D341Med (cell line): ENCODE measurements around the gene FGF1.

Source experiments
- DNase-seq: peaks from one replicate; pipeline ENCODE4 v3.0.0; 2012; ENCODE audit warnings: low spot score

FGF1 gene

GRCh38 chr5:142642427-142642826 is 43.5 kb downstream of the FGF1 start:
- DNase-seq, result no peak

GRCh38 chr5:142641711-142642110 is 44.2 kb downstream of the FGF1 start:
- no peak for DNase-seq

GRCh38 chr5:142640316-142641005 is 45.4 kb downstream of the FGF1 start:
- no peak for DNase-seq

- no peak for DNase-seq
Measured at GRCh38 chr5:142639455-142639854, 46.4 kb downstream of the FGF1 start.

- DNase-seq, result no peak
Measured at GRCh38 chr5:142637871-142638270, 48.0 kb downstream of the FGF1 start.

DNA sequence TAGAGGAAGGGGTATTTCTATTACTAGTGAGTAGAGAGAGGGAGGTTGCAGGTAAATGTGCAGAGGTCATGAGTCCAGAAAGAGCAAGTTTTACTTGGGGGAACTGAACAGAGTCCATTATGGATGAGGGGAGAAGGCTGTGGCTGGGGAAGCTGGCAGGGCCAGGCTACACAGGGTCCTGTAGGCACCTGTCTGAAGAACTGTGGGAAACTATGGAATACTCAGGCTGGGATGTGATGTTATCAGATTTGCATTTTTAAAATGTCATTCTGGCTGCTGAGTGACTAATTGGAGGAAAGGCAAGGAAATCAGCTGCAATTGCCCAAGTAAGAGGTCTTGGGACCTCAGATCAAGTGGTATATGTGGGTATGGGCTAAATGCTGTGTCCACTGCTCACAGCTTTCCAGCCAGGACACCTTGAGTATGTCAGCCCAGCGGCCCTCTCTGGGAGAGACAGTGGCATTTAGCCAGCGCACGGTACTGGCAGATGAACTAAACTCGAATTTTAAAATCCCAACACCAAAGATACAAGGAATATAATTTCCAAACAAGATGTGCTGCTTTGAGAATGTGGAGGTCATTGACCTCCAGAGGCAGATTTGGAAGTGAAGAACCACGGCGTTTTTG is 49.1 kb downstream of the FGF1 start:
- DNase-seq, result no peak

- DNase-seq, result no peak
Measured at GRCh38 chr5:142636093-142636492, 49.8 kb downstream of the FGF1 start.

- DNase-seq, result no peak
Measured at GRCh38 chr5:142634216-142635011, 51.5 kb downstream of the FGF1 start.

DNA sequence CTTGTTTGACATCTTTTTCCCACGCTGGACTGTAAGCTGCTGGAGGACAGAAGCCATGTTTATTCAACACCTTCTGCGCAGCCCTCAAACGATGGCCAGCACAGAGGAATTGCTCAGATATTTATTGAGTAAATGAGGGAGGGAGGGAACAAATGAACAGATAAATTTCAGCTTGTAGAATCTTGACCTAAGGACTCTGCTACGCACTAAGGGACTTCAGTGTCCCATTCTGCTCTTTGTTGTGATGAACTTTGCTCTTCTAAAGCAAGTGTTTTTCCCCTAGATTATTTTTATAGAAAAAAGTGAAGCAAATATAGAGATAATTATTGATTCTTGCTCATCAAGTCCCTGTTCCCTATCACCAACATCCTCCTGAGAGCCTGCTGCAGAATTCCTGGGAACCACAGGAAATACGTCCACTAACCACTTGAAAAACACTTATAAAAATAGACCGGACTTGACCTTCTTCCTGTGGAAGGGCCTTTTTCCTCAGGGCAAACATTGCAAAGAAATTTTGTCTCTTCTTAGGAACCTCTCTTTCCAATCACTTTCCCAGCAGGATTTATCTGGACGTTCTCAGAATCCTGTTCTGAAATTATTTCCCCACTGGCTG is 54.9 kb downstream of the FGF1 start:
- no peak for DNase-seq

GRCh38 chr5:142627383-142628217 is 58.3 kb downstream of the FGF1 start:
- no peak for DNase-seq

- no peak for DNase-seq
Measured at GRCh38 chr5:142626786-142627185, 59.1 kb downstream of the FGF1 start.

- no peak for DNase-seq
Measured at GRCh38 chr5:142626099-142626498, 59.8 kb downstream of the FGF1 start.

- no peak for DNase-seq
Measured at GRCh38 chr5:142621227-142621626, 64.7 kb downstream of the FGF1 start.

DNA sequence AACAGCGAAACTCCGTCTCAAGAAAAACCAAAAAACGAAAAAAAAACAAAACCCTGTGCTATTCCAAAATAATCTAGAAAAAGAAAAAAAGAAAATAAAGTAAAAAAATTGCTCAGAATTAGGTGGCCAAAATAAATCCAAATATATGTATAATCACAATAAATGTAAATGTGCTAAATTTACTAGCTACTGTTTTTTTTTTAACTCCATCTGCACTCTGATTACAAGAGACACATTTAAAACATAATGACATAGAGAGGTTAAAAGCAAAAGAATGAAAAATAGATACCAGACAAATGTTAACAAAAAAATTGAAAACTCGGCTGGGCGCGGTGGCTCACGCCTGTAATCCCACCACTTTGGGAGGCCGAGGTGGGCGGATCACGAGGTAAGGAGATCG is 66.1 kb downstream of the FGF1 start:
- no peak for DNase-seq

GRCh38 chr5:142618130-142618523 is 67.8 kb downstream of the FGF1 start:
- no peak for DNase-seq

DNA sequence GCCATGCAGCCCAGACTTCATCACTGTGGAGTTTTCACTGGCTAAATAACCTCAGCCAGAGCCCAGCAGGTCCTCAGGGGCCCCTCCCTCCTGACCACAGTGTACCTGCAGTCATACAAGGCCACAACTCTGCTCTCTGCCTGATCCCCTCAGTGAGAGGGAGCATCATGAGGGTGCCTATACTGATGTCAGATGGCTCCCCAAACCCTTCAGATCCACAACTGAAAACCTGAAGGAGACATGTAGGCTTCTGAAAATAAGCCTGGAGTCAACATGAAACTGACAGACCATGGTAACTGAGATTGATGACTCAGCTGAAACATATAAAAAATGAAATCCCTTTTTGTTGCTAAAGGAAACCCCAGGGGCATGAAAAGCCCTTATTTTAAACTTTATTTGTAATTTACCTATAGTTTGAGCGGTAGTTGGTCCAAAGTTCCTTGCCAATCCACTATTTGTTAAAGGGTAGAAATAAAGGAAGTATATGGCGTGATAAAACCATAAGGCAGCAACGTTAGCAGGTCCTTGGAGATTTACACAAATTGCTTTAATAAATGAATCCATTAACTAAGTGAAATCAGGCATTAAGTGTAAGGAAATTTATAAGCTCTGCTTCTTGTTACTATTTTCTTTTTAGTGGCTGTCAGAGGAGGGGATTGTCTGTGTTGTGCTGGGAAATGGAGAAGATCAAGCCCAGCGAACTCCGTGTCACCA is 68.3 kb downstream of the FGF1 start:
- DNase-seq, result no peak

GRCh38 chr5:142615948-142616347 is 69.9 kb downstream of the FGF1 start:
- DNase-seq, result no peak

DNA sequence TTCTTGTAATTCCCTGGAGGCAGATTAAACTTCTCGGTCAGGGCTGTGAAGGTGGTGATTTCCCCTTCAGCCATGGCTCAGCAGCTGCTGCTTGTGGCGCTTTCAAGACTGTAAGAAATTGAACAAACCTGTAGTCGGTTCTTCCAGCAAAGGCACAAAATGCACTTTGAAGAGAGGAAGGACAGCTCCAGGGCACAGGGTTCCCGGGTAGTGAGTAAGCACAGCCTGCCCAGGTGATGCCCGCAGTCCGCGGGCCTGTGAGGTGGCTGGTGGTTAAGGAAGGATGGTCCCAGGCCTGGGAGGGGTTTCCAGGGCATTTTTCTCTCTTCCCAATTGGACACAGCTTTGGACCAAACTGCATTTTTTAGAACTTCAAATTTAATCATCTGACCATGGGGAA is 71.8 kb downstream of the FGF1 start:
- no peak for DNase-seq

DNA sequence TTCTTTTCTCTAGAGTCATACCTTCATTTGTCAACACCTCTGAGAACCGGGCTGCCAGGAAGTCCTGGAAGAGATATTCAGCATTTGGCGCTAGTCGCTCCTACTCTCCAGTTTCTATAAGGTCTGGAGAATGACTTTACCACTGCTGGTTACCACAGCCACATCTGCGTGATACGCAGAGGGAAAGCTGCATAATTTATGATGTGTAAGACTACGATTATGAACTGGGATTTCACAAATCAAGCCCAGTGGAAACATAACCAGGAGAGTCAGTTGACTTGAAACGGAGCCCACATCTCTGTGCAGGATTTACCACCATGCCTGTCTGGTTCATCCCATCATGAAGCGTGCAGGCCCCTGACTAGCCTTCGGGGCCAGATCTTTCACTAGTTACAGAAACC is 72.6 kb downstream of the FGF1 start:
- DNase-seq, result no peak

GRCh38 chr5:142612494-142613270 is 73.2 kb downstream of the FGF1 start:
- no peak for DNase-seq
